Muscle of arm (tissue), 12 donors: ENCODE data around the gene MAPRE2. TPM values are rescaled to one million over a fixed set of nuclear protein-coding genes. Genes with fewer than 3 reads are reported as not detected.

Experiments
- DNase-seq: peaks from one replicate; pipeline ENCODE4 v3.0.0-alpha.2; 2013
- polyA plus RNA-seq, 12 donors: library from polyadenylated mRNA; unstranded; fragments of 120-200 nt; gene quantifications; one replicate each; pipeline ENCODE4 v1.2.1, GENCODE V29; 2013; ENCODE audit not compliant: insufficient read length in 12 of 12

MAPRE2 gene
- polyA plus RNA-seq, 12 donors, result 25.1 to 46.8 (median 30.8) TPM; not detected in 1

GRCh38 chr18:35029770-35030169 lies 11.4 kb upstream of the MAPRE2 start:
- DNase-seq, result no peak

GRCh38 chr18:35030277-35030989 lies 10.8 kb upstream of the MAPRE2 start:
- DNase-seq, result no peak

GRCh38 chr18:35032113-35032512 lies 9.1 kb upstream of the MAPRE2 start:
- no peak for DNase-seq

GRCh38 chr18:35038029-35038428 lies 3.2 kb upstream of the MAPRE2 start:
- DNase-seq, result no peak

GRCh38 chr18:35038881-35039491 lies 2.2 kb upstream of the MAPRE2 start:
- DNase-seq, result no peak

GRCh38 chr18:35040638-35040987 lies 600 bp upstream of the MAPRE2 start:
- DNase-seq, result no peak

GRCh38 chr18:35041815-35042387 lies 688 bp downstream of the MAPRE2 start:
- no peak for DNase-seq

- no peak for DNase-seq
Observed at GRCh38 chr18:35042389-35043071, 1.3 kb downstream of the MAPRE2 start.

GRCh38 chr18:35043207-35043606 lies 2.0 kb downstream of the MAPRE2 start:
- no peak for DNase-seq

- DNase-seq, result no peak
Observed at GRCh38 chr18:35045121-35045520, 3.9 kb downstream of the MAPRE2 start.

GRCh38 chr18:35045806-35046205 lies 4.6 kb downstream of the MAPRE2 start:
- no peak for DNase-seq

GRCh38 chr18:35047697-35048292 lies 6.6 kb downstream of the MAPRE2 start:
- DNase-seq, result no peak

GRCh38 chr18:35049111-35050027 lies 8.2 kb downstream of the MAPRE2 start:
- no peak for DNase-seq

- no peak for DNase-seq
Observed at GRCh38 chr18:35050028-35050546, 8.9 kb downstream of the MAPRE2 start.

- DNase-seq, result no peak
Observed at GRCh38 chr18:35050705-35051195, 9.5 kb downstream of the MAPRE2 start.

- DNase-seq, result no peak
Observed at GRCh38 chr18:35051641-35052377, 10.6 kb downstream of the MAPRE2 start.

GRCh38 chr18:35054401-35054800 lies 13.2 kb downstream of the MAPRE2 start:
- DNase-seq, result no peak

- no peak for DNase-seq
Observed at GRCh38 chr18:35055105-35055504, 13.9 kb downstream of the MAPRE2 start.

- no peak for DNase-seq
Observed at GRCh38 chr18:35055726-35056125, 14.5 kb downstream of the MAPRE2 start.

- DNase-seq, result no peak
Observed at GRCh38 chr18:35059280-35059927, 18.2 kb downstream of the MAPRE2 start.
